OCI-LY7 (cell line): ENCODE data around the gene NUB1.

Experiments used
- EZH2phosphoT487 ChIP-seq: fragments of 200-600 bp; sonication (generic); IDR thresholded peaks from 2 replicates; pipeline ENCODE4 v1.6.1; 2018; ENCODE audit warnings: low read depth, borderline replicate concordance, mild to moderate bottlenecking, mixed run types, antibody characterized with exemption, low read length, moderate library complexity, mixed read lengths
- TF ChIP-seq, protein P1 (sequence below): fragments of 200-600 bp; sonication (generic); conservative IDR thresholded peaks from 2 replicates; pipeline ENCODE4 v1.5.1; 2014; ENCODE audit warnings: mild to moderate bottlenecking, antibody characterized with exemption, low read length, moderate library complexity, mixed read lengths

DNA sequence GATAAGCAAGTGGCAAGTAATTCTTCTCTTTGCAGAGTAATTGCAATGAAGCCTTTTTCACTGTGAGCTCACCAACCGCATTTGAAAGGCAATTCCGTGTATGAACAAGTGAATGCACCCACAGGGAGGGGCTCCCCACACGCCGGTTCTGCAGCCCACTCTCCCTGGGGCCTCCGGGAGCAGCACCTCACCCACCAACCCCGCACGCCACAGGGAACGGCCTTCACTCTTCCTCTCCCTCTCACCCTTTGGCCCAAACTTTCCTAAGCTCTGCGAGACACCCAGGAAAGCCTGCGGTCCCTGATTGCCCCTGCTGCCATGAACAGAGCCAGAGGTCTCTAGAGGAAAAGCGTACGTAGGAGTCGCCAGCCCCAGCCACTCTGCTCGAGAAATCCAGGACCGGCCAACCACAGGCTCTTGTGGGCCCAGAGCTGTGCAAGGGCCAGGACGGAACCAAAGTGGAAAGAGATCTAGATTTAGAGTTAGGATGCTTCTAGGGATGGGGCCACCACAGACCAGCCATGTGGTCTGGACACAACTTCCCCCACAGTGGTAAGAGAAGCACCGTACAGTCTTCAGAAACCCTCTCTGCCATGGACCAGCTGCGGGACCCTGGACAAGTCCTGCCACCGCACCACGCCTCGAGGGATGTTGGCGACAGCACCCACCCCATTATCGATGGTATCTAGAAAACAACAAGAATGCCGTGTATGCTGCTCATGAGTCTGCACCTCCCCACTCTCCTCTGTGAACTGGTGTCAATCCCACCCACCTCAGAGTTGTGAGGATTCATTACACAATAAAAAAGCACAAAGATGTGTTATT, 64.7 kb downstream of the NUB1 start:
- TF ChIP-seq, protein P1, sequence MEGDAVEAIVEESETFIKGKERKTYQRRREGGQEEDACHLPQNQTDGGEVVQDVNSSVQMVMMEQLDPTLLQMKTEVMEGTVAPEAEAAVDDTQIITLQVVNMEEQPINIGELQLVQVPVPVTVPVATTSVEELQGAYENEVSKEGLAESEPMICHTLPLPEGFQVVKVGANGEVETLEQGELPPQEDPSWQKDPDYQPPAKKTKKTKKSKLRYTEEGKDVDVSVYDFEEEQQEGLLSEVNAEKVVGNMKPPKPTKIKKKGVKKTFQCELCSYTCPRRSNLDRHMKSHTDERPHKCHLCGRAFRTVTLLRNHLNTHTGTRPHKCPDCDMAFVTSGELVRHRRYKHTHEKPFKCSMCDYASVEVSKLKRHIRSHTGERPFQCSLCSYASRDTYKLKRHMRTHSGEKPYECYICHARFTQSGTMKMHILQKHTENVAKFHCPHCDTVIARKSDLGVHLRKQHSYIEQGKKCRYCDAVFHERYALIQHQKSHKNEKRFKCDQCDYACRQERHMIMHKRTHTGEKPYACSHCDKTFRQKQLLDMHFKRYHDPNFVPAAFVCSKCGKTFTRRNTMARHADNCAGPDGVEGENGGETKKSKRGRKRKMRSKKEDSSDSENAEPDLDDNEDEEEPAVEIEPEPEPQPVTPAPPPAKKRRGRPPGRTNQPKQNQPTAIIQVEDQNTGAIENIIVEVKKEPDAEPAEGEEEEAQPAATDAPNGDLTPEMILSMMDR, result no peak
- TF ChIP-seq EZH2phosphoT487, result no peak
